IMR-90 (cell line): Measurements from ENCODE around the gene CCDC146. TPM values are rescaled to one million over a fixed set of nuclear protein-coding genes. Genes with fewer than 3 reads are reported as not detected.

ENCODE experiments used
- ATAC-seq: fragments of 200-7000 bp; cut with Tn5 transposase; 2 replicates; pipeline ENCODE4 v1.9.1; 2020; ENCODE audit warnings: low read depth, mild to moderate bottlenecking, moderate library complexity
- BruUV-seq: library from RNA; stranded (reverse); fragments of 400-500 nt; replicated peaks from 2 replicates; lab custom pipeline; 2021; lab: Mats Ljungman, UMichigan
- CTCF ChIA-PET: fragments of 300-600 bp; formaldehyde crosslinking; extraction: SDS; loops from one replicate; lab custom pipeline; 2021; ENCODE audit warnings: antibody characterized with exemption; lab: Yijun Ruan, JAX
- POLR2A ChIA-PET: fragments of 300-600 bp; sonication (Branson Sonifier 250); formaldehyde crosslinking; loops from one replicate; lab custom pipeline; 2022; ENCODE audit warnings: antibody characterized with exemption; ENCODE audit not compliant: unreplicated experiment; lab: Charles Lee
- DNase-seq: peaks from one replicate; pipeline ENCODE4 v3.0.0; 2013
- H2AFZ ChIP-seq: replicated peaks from 2 replicates; pipeline ENCODE3; 2013; ENCODE audit warnings: low read length, mild to moderate bottlenecking; ENCODE audit not compliant: poor library complexity
- H2AK5ac ChIP-seq: 2 replicates; pipeline ENCODE4 v1.6.1; 2013; ENCODE audit warnings: low read depth, low read length, inconsistent platforms
- H2AK9ac ChIP-seq: replicated peaks from 2 replicates; pipeline ENCODE3; 2013; ENCODE audit warnings: mild to moderate bottlenecking, low read depth, low read length, moderate library complexity; ENCODE audit not compliant: poor library complexity
- H2BK120ac ChIP-seq: 2 replicates; pipeline ENCODE4 v1.6.1; 2013; ENCODE audit warnings: low read depth, low read length, inconsistent platforms
- H2BK15ac ChIP-seq: 3 replicates; pipeline ENCODE4 v1.6.1; 2013; ENCODE audit warnings: low read depth, low read length, inconsistent platforms
- H2BK20ac ChIP-seq: 2 replicates; pipeline ENCODE4 v1.6.1; 2013; ENCODE audit warnings: low read depth, mild to moderate bottlenecking, inconsistent platforms, low read length, moderate library complexity
- H2BK5ac ChIP-seq: 2 replicates; pipeline ENCODE4 v1.6.1; 2013; ENCODE audit warnings: mild to moderate bottlenecking, low read depth, low read length, inconsistent platforms; ENCODE audit not compliant: poor library complexity, severe bottlenecking
- H3K14ac ChIP-seq: replicated peaks from 2 replicates; pipeline ENCODE4 v1.6.1; 2013; ENCODE audit warnings: low read depth, low read length, inconsistent platforms
- H3K18ac ChIP-seq: 2 replicates; pipeline ENCODE4 v1.6.1; 2013; ENCODE audit warnings: low read depth, low read length, control low read depth
- H3K23ac ChIP-seq: 2 replicates; pipeline ENCODE4 v1.6.1; 2013; ENCODE audit warnings: low read depth, low read length, inconsistent platforms
- H3K27ac ChIP-seq: 2 replicates; pipeline ENCODE4 v1.5.1; 2013; ENCODE audit warnings: mild to moderate bottlenecking, control low read depth, low read length; ENCODE audit not compliant: insufficient read depth
- H3K27me3 ChIP-seq: 2 replicates; pipeline ENCODE4 v1.6.1; 2013; ENCODE audit warnings: low read length; ENCODE audit not compliant: control insufficient read depth, insufficient read depth
- H3K36me3 ChIP-seq: 2 replicates; pipeline ENCODE4 v1.6.1; 2013; ENCODE audit warnings: low read length, mixed read lengths; ENCODE audit not compliant: control insufficient read depth, insufficient read depth
- H3K4ac ChIP-seq: 2 replicates; pipeline ENCODE4 v1.6.1; 2013; ENCODE audit warnings: low read depth, low read length, inconsistent platforms
- H3K4me1 ChIP-seq: 2 replicates; pipeline ENCODE4 v1.6.1; 2013; ENCODE audit warnings: low read length, mixed read lengths; ENCODE audit not compliant: control insufficient read depth, insufficient read depth
- H3K4me2 ChIP-seq: 2 replicates; pipeline ENCODE4 v1.6.1; 2013; ENCODE audit warnings: low read depth, mild to moderate bottlenecking, control low read depth, low read length, moderate library complexity
- H3K4me3 ChIP-seq: 2 replicates; pipeline ENCODE4 v1.5.1; 2013; ENCODE audit warnings: low read depth, mild to moderate bottlenecking, control low read depth, low read length, moderate library complexity; ENCODE audit not compliant: insufficient read depth
- H3K56ac ChIP-seq: 2 replicates; pipeline ENCODE4 v1.6.1; 2013; ENCODE audit warnings: low read length, inconsistent platforms; ENCODE audit not compliant: insufficient read depth; ENCODE audit errors: extremely low read depth
- H3K79me1 ChIP-seq, 2 experiments: 2 replicates each; pipeline ENCODE4 v1.6.1; 2013; ENCODE audit warnings: low read length in 2 of 2, inconsistent platforms in 1 of 2, low read depth in 1 of 2
- H3K9ac ChIP-seq: 2 replicates; pipeline ENCODE4 v1.6.1; 2013; ENCODE audit warnings: low read depth, low read length, control low read depth
- H3K9me1 ChIP-seq: 2 replicates; pipeline ENCODE4 v1.6.1; 2013; ENCODE audit warnings: low read length, inconsistent platforms; ENCODE audit not compliant: insufficient read depth
- H3K9me3 ChIP-seq: 2 replicates; pipeline ENCODE4 v1.6.1; 2013; ENCODE audit warnings: low read length; ENCODE audit not compliant: control insufficient read depth, insufficient read depth
- H4K20me1 ChIP-seq: 2 replicates; pipeline ENCODE4 v1.6.1; 2013; ENCODE audit warnings: low read length, inconsistent platforms; ENCODE audit not compliant: insufficient read depth
- H4K5ac ChIP-seq: 2 replicates; pipeline ENCODE4 v1.6.1; 2013; ENCODE audit warnings: mild to moderate bottlenecking, low read depth, low read length, control low read depth
- H4K8ac ChIP-seq, 2 experiments: 2 replicates each; pipeline ENCODE4 v1.6.1; 2013; ENCODE audit warnings: low read depth in 2 of 2, low read length in 2 of 2, control low read depth in 1 of 2, inconsistent platforms in 1 of 2
- H4K91ac ChIP-seq: 2 replicates; pipeline ENCODE4 v1.6.1; 2013; ENCODE audit warnings: low read depth, low read length, inconsistent platforms; ENCODE audit not compliant: insufficient read depth
- RCOR1 ChIP-seq: IDR thresholded peaks from 2 replicates; pipeline ENCODE4 v1.6.1; 2012; ENCODE audit warnings: mild to moderate bottlenecking, low read length, improper control_type of control experiment; ENCODE audit not compliant: insufficient replicate concordance
- WGBS, 2 experiments: methylation state at CpG; one replicate each; pipeline versions ENCODE4 v1.1.5 to v1.1.7; 2013; ENCODE audit warnings: missing lambda C conversion rate in 2 of 2; ENCODE audit not compliant: insufficient read length in 1 of 2; ENCODE audit errors: extremely low coverage in 2 of 2; 5-methylcytosine and 5-hydroxymethylcytosine counted together
- dilution Hi-C: fragments of 300-500 bp; cut with HindIII; formaldehyde crosslinking; loops from one replicate; pipeline ENCODE4 v1.14.3; 2018; ENCODE audit warnings: low sequenced_read_pairs; ENCODE audit not compliant: unreplicated experiment
- in situ Hi-C: fragments of 300-500 bp; cut with MboI; formaldehyde crosslinking; loops from 3 replicates; pipeline ENCODE4 v1.14.3; 2019; ENCODE audit warnings: low sequenced_read_pairs, inconsistent platforms, mixed read lengths
- intact Hi-C: fragments of 100-400 bp; cut with micrococcal nuclease; formaldehyde crosslinking; loops from 2 replicates; pipeline ENCODE4 v1.10.0; 2022
- polyA plus RNA-seq, 3 experiments: library from polyadenylated mRNA; depleted of rRNA; stranded (reverse); fragments of >200 nt; gene quantifications; 2 replicates each; pipeline ENCODE4 v1.2.3, GENCODE V29; 2012; ENCODE audit warnings: low replicate concordance in 1 of 3
- total RNA-seq: library from RNA; depleted of rRNA; stranded (reverse); fragments of >200 nt; gene quantifications from 2 replicates; pipeline ENCODE4 v1.2.3, GENCODE V29; 2012

CCDC146 gene
- total and polyA plus RNA-seq, 2 of the 4 experiments (the other 2 are of a cell fraction), result 0.54 to 1.7 TPM

DNA sequence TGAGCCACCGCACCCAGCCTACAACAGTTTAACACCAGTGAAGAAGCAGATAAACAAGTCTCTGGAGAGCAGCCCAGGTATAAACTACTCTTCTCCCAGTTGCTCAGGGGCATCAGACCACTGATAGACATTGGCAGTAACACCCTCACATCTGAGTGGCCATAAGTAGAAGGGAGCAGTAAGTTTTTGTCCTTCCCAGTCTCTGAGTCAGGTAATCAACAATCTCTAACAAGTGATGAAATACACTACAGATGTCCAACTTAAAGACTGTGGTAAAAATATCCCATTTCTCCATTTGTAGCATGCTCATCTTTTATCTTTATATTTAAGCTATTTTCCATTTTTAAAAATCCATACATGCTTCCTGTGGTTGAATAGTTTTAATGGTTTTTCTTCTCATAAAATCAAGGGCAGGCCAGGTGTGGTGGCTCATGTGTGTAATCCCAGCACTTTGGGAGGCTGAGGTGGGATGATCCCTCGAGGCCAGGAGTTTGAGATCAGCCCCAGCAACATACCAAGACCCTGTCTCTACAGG, 215.1 kb downstream of the CCDC146 start:
- Histone ChIP-seq H3K27ac (no peak overlapping the region), H2AK5ac (peak overlapping the region; percentile 90; the same call in 1 of the 2 replicates), H3K4ac (peak overlapping the region; percentile 59; the same call in 1 of the 2 replicates), H3K18ac (no peak overlapping the region), H2BK120ac (peak overlapping the region; percentile 34; the same call in 1 of the 2 replicates), H3K27me3 (no peaks in the 10 kb centered on the region), H3K14ac (peak overlapping the region; percentile 83; the same call in 1 of the 2 replicates), H3K23ac (no peak overlapping the region), H2AFZ (no peak overlapping the region), H3K4me3 (no peak overlapping the region), H3K79me1 (no peaks in the 10 kb centered on the region), H2BK20ac (peak overlapping the region; percentile 38; the same call in 1 of the 2 replicates), H4K8ac (no peak overlapping the region; a peak in 1 of 4 replicates), H4K20me1 (no peaks in the 10 kb centered on the region), H3K4me2 (no peak overlapping the region), H2BK5ac (no peak overlapping the region), H3K9me3 (no peaks in the 10 kb centered on the region), H3K9ac (no peak overlapping the region), H4K91ac (peak overlapping the region; percentile 41; the same call in 1 of the 2 replicates), H3K9me1 (peaks cover 7% of the 10 kb centered on the region; the same call in 1 of the 2 replicates), H2AK9ac (no peak overlapping the region), H3K4me1 (peaks cover 3% of the 10 kb centered on the region), H4K5ac (no peak overlapping the region), H3K36me3 (no peaks in the 10 kb centered on the region), H2BK15ac (peak overlapping the region; percentile 76; the same call in 2 of the 3 replicates), H3K56ac (no peak overlapping the region)
- POLR2A ChIA-PET, result interaction anchor here (0.6 kb wide), 1 partner anchor 75 kb away, joined by 10 read pairs; no protein-coding TSS in a partner anchor
- dilution Hi-C loops, result no loop called here
- TF ChIP-seq RCOR1, result no peak
- intact Hi-C loops, result loop anchor here (5.0 kb wide), 1 partner anchor 205 kb away; no protein-coding TSS in a partner anchor
- no peak for ATAC-seq
- peak; percentile 27 for DNase-seq
- WGBS, 2 experiments, result no CpG with 5 or more reads among the region's 2 CpGs
- no TSS peak for BruUV-seq
- CTCF ChIA-PET, result no interaction called here
- in situ Hi-C loops, result no loop called here
